HuH-7 (cell line): ENCODE data around the gene RASA2.
A peak's percentile ranks its signal among the peaks of the same experiment; 100 is the strongest.

Experiments
- DNase-seq: peaks from one replicate; pipeline ENCODE4 v3.0.0; 2011; ENCODE audit warnings: low spot score

Gene RASA2

GRCh38 chr3:141646760-141647561, 160.1 kb downstream of the RASA2 start:
- peak; percentile 59 for DNase-seq

- DNase-seq: no peak
Observed at GRCh38 chr3:141647562-141647915, 160.7 kb downstream of the RASA2 start.

GRCh38 chr3:141648055-141648910, 161.5 kb downstream of the RASA2 start:
- DNase-seq: no peak

- DNase-seq: no peak
Observed at GRCh38 chr3:141649871-141650270, 163.0 kb downstream of the RASA2 start.

- DNase-seq: no peak
Observed at GRCh38 chr3:141650783-141651182, 164.0 kb downstream of the RASA2 start.

GRCh38 chr3:141651409-141651808, 164.6 kb downstream of the RASA2 start:
- DNase-seq: no peak

GRCh38 chr3:141652349-141652748, 165.5 kb downstream of the RASA2 start:
- DNase-seq: no peak

- no peak for DNase-seq
Observed at GRCh38 chr3:141653847-141654246, 167.0 kb downstream of the RASA2 start.

GRCh38 chr3:141655801-141656200, 169.0 kb downstream of the RASA2 start:
- DNase-seq: no peak

- DNase-seq: no peak
Observed at GRCh38 chr3:141656771-141657170, 169.9 kb downstream of the RASA2 start.

GRCh38 chr3:141657516-141657915, 170.7 kb downstream of the RASA2 start:
- DNase-seq: no peak

GRCh38 chr3:141659821-141660613, 173.2 kb downstream of the RASA2 start:
- DNase-seq: peak; percentile 51

GRCh38 chr3:141660614-141660947, 173.8 kb downstream of the RASA2 start:
- DNase-seq: no peak

GRCh38 chr3:141661229-141662196, 174.7 kb downstream of the RASA2 start:
- DNase-seq: no peak

- DNase-seq: no peak
Observed at GRCh38 chr3:141663993-141664392, 177.2 kb downstream of the RASA2 start.
